NCI-H345 (cell line): Measurements from ENCODE around the gene MGRN1.

Experiments
- DNase-seq: peaks from one replicate; lab custom pipeline; 2025; lab: John Stamatoyannopoulos, UW

Gene MGRN1

DNA sequence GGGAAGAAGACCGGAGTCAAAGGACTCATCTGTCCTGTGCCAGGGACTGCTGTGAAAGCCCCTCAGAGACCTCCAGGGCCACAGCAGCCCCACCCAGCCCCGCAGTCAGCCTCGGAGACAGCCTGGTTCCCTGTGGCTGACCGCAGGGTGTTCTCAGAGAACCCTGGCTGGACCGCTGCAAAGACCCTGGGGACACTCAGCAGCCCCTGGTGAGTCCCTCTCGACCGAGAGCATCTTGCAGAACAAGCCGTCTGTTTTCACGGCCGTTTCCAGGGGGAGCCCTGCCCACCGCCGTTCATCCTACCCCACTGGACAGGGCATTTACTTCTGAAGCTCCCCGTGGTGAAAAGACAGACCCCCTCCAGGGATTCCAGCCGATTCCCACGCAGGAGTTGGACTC lies 20.2 kb upstream of the MGRN1 start:
- no peak for DNase-seq

DNA sequence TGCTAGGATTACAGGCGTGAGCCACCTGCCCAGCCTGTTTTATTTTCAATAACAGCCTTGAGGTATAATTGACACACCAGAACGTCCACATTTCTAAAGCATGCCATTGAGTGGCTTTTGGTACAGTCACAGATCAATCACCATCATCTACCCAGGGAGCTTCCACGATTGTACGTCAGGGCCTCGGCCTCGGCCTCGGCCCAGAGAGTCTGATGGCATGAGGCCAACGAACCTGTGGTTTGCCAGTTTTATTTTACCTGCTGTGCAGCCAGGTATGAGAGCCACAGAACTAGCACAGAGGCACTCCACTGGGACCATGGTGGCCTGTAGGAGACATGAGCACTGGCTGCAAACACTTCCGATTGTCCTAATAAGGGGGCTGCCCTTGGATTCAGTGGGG lies 18.3 kb upstream of the MGRN1 start:
- DNase-seq: peak; percentile 85

DNA sequence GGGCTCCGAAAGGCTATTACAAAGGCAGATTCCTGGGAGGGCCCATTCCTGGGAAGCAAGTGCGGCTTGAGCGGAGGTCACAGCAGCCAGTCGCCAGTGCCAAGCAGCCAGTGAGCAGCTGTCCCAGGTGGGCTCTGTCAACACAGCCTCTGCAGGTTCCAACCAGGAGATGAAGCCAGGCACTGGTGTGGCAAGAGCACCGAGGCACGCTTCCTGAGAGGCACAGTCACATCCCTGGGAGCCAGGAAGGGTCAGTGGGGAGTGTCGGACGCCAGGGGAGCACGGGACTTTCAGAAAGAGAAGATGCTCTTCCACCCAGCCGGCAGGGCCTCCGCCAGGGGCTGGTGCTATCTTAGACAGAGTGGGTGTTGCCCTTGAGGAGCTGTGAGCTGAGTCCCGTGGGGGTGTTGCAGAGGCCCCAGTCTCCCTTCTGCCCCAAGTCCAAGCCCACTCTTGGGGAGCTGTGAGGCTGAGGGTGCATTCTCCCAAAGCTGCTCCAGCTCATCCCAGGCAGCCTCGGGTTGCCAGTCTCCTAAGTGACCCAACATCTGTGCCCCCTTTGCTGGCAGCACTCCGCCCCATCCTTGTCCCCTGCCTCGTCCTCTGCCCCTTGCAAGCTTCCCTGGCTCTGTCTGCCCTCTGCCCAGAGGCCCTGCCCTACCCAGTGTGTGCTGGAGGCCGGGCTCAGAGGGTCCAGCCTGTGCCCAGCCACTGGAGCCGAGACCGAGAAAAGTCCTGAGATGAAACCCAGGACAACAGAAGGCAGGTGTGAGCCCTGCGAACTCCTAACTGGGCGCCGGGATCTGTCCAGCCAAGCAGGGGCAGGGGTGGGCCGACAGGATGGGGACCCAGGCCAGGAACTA lies 16.6 kb upstream of the MGRN1 start:
- no peak for DNase-seq

DNA sequence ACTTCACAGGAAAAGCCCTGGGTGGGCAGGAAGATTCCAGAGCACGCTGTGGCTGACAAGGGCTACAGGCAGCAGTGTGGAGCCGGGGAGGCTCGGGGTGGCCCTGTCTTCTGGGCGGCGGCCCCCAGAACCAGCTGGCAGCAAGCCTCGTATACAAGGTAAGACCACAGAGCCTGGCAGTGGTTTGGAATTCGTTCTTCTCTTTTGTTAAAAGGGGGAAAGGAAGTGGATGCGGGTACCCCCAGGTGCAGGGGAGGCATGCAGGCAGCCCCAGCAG lies 16.0 kb upstream of the MGRN1 start:
- DNase-seq: no peak

DNA sequence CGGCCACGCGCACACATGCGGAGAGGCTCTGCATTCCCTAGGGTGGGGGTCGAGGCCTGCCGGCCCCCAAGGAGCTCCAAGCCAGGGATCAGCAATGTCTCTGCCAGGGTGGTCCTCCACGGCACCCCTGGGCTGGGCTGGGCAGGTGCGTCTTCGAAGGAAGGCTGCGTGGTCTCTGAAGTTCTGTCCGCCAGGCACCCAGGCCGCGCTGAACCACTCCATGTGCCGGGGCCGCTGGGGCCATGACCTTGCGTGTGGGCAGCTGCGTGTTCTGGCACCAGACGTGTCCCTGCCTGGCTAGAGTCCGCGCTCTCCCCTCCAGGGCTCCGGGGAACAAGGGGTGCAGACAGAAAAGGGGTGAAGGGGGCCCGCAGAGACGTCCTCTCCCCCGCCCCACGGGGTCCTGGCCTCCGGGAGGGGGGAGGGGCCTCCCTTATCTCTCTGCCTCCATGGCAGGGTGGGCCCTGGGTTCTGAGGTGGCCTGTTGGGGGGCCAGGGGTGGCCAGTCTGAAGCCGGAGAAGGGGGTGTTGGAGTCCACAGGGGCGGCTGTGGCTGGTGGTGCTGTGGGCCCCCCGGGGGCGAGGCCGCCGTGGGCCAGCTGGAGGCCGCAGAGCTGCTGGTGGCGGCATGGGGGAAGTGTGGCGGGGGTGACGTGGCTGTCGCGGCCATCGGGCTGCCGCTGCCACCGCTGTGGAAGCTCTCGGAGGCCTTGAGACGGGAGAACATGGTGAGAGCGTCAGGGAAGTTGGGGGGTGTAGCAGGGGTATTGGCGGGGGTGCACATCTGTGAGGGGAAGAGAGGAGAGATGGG lies 15.2 kb upstream of the MGRN1 start:
- no peak for DNase-seq

DNA sequence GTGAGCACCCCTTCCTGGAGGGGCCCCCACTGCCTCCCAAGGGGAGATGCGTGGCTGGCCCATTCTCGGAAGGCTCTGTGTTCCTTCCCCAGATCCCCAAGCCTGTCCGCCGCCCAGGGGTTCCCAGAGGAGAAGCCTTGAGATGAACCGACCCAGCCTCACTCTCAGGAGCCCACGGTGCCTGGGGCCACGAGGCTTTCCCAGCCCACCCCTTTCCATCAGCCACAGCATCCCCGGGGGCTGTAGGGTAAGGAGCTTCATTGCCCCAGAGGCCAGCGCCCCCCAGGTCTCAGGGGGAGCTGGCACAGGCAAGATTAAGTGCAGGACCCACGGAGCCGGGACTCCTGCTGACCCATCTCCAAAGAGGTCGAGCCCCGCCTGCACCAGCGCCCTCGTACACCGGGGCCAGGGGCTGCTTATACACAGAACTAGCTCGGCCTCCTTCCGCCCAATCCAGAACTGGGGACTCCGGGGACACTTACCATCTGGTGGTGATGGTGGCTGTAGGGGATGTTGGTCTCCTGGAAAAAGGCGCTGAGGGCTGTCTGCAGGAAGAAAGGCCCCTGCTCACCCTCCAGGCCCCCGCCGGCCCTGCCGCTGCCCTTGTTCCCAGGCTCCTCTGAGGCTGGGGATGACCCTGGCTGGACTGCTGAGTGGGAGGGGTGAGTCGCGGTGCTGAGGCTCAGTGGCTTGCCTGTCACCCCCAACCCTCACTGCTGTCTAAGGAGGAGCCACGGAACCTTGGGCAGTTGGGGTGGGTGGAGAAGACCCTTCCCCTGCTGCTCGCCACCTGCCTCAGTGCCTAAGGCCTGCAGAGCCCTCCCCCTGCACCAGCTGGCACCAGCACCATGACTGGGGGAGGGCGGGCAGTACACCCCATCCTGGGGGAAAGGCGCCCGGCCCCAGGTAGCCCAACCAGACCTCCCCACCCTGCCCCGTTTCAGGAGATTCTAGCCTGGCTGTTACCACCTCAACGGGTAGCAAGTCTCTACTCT lies 14.3 kb upstream of the MGRN1 start:
- no peak for DNase-seq

DNA sequence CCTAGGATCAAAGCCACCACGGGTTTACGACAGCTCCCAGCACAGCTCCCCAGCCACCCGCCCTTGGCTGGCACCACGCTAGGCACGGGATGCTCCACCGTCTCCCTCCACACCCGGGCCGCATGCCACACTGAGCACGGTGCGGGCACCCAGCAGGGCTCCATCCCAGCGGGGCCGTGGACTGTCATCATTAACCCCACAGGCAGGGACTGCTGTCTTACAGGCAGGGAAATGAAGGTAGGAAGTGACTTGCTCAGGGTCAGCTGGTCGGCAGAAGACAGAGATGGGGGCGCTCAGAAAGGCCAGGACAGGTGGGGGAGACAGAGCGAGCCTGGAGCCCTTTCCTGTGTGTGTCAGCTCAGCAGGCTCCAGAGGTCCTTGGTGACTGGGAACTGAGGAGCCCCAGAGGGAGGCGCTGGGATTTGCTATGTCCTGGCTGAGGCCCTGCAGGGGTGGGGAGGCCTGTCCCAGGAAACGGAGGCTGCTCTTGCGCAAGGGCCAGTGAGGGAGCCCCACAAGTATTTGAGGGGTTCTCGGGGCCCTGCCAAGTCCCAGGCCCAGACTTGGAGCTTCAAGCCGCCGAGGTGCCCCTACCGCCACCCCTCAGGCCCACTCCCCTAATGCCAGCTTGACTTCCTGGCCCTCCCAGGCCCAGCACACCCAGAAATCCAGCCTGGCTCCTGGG lies 13.1 kb upstream of the MGRN1 start:
- no peak for DNase-seq

DNA sequence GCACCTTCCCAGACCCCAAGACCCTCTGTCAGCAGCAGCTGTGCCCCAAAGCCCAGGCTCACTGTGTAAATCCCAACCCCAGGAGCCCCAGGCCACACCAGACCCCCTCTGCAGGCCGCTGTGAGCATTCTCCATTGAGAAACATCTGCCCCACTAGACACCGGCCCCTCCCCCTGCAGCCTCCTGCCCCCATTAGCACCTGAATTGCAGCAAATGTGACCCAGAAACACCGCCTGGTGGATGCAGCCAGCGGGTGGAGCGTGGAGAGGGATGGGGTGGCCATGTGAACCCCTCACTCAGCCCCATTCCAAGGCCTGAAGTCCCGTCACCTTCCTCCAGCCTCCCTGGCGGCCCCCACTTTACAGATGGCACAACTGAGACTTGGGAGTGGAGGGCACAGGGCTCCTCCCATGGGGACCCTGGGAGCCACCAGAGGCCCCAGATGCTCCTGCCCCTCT lies 12.1 kb upstream of the MGRN1 start:
- DNase-seq: no peak

DNA sequence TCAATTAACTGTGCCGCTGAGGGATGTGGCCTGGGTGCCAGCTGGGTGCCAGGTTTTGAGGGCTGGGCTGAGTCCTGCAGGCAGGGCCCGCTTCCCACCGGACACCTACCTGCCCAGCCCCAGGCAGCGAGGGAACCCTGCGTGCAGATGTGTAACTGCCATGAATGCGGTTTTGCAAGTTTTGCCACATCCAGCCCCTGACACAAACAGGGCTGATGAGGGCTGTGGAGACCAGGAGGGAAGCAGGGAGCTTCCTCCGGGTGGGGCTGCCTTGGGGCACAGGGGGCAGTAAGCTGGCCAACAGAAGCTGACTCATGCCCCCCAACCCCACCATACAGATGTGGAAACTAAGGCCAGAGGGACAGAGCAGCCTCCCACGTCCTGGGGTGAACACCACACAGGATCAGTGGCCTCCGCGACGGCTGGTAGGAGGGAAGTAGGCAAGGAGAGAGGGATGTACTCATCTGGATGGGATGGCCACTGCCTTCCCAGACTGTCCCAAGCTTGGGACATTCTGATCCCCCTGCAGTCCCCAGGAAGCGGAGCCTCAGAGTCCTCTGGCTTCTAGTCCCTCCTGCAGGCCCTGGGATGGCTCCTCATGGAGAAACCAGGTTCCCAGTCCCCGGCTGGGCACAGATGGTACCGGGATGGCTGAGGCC lies 11.5 kb upstream of the MGRN1 start:
- DNase-seq: no peak

DNA sequence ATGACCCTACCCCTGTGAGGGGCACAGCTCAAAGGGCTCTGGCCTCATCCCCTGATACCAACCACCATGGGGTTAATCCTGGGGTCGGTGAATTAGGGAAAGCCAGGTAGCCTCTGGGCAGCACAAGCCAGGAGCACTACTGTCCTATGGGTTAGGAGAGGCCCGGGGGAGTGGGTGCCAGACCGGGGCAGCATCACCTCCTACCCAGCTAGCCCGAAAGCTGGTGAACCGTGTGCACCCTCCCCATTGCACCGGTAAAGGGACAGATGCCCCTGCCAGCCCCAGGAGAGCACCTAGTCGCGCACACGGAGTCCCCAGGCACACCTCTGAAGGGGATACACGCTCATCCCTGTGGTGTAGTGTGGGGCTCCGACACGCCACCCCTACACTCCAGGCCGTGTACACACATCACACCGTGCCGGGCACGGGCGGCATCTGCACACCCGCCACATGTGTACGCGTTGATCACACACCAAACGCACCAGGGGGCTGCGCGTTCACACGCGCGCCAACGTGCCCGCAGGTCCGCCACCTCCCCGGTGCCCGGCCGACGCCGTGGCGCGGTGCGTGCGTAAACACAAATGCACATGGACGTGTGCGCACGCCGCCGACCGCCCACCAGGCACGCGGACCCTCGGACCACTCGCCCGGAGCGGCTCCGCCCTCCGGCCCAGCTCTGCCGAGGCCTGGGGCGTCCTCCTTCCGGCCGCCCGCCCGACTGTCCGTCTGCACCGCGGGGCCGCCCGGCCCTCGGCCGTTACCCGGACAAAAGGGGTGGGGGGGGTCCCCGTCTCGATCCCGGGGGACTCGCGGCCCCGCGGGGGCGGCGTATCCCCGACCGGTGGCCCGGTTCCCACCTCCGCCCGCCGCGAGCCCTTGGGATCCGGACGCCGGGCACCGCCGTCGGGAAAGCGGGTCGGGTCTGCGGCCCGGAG lies 10.7 kb upstream of the MGRN1 start:
- DNase-seq: peak; percentile 38

DNA sequence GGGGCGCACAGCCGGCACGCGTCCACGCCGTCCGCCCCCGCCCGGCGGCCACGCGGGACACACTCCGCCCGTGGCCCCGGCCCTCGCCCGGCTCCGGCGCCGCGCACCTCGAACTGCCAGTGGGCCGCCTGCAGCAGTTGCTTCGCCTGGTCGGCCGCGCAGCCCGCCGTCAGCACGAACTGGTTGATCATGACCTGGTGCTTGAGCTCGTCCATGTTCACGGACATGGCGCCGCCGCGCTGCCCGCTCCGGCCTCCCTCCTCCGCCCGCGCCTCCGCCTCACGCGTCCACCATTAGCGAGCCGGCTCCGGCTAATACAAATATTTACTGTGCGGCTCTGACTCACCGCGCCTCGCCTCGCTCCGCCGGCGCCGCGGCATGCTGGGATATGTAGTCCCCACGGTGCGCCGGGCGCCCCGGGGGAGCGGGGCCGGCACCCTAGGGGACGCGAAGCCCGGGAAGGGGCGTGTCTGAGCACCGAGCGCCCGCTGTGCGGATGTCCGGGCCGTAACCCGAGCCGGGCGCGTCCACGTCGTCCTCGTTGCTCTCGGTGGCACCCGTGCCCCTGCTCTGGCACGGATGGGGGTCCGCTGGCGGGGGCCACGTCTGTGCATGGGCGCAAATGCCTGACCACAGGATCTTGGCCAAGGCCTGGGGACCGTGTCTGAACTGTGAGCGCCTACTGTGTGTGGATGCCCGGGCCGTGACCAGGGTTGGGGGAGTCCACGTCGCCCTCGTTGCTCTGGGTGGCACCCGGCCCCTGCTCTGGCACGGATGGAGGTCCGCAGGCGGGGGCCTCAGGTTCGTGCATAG lies 9.8 kb upstream of the MGRN1 start, which contains the start of gene UBALD1:
Gene UBALD1, minus strand, starts transcription at position 318 of the 813 bp plus-strand sequence. Its CDS starts 91 bp downstream, at position 227.
- DNase-seq: peak; percentile 94

DNA sequence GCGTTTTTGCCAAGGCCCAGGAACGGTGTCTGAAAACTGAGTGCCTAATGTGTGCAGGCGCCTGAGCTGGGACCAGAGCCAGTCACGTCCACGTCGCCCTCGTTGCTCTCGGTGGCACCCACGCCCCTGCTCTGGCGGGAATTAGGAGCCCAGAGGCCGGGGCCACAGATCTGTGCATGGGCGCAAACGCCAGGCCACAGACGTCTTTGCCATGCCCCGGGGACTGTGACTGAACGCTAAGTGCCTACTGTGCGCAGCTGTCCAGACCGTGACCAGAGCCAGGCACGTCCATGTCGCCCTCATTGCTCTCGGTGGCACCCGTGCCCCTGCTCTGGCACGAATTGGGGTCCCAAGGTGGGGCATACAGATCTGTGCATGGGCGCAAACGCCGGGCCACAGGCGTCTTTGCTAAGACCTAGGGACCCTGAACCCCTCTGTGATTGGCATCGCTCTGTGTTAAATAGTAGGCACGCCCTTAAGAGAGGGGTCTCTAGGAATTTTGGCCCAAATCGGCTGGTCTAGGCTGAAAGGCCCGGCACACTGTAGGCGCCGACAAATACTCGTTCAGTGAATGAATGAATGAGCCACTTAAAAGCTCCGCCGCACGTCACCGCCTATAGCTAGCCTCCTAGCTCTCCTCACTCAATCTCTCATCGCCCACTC lies 9.1 kb upstream of the MGRN1 start:
- DNase-seq: no peak

DNA sequence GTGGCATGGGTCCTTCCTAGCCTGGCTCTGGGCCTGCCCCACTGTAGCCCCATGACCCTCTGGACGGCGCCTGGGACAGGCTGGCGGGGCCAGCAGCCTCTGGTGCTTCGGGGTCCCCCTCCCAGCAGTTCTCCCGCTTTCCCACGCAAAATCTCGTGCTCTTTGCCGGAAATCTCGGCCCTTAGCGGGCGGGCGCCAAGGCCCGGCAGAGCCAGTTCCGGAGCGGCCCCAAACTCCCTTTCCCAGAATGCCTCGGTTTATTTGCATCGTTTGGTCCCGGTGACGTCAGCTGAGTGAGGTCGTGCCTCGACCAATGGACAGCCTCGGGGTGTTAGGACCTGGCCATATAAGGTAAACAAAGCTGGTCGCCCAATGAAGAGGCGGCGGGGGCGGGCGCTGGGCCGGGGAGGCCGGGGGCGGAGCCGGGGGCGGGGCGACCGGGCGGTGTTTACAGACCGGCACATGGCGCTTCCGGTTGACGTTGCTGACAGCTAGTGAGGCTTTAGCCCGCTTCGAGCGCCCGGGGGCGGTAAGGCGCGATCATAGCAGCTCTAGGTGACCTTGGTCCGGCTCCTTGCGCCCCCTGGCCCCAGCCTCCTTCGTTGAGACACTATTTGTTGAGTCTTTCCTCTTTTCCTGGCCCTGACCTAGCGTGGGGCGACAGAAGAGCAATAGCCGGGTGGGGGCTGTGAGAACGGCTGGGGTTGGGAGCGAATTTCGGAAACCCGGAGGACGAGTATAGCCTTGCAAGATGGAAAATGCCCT lies 8.4 kb upstream of the MGRN1 start:
- peak; percentile 100 for DNase-seq

DNA sequence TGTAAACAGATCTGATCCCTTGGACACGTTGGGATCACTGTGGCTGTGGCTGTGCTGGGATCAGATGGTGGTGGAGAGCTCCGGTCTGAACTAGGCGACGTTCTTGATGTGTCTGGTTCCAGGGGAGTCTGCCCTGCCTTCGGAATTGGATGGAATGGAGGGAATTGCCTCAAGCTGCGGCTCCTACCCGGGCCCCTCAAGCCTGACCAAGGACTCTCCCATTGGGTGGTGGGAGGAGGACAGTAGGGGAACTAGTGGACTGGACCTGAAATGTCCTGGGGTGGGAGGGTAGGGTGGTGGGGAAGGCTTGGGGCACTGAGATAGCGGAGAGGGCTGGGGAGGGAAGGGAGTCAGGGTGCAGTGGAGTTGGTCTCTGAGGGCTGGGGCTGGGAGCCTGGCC lies 6.7 kb upstream of the MGRN1 start:
- no peak for DNase-seq

DNA sequence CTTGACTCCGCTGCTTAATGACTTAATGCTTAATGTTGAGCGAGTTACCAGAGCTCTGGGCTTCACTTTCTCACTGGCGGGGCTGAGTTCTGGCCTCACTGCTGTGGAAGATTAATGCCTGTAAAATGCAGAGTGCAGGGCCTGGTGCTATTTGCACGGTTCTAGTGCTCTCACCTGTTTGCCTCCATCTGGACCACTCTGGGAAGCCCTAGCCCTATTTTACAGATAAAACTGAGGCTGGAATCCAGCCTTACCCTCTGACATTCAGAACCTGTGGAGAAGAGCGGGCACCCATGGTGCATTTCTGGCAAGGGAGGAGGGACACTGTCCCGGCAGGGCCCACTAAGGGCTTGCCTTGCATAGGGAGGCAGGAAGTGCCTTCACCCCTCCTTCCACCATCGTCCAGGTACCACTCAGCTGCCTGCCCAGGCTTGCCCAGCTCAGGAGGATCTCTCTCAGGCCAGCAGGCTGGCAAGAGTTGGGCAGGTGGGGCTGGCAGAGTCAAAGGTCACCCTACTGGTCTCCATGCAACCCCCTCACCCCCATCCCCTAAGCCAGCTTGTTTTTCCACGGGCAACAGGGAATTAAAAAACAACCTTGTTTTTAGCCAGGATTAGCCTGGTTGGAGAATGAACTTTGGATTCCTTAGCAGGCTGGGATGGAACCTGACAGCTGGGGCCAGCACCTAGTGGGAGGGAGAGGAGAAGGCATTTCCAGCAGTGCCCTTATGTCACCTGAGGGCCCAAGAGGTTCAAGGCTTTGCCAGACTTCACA lies 5.8 kb upstream of the MGRN1 start:
- DNase-seq: peak; percentile 16

DNA sequence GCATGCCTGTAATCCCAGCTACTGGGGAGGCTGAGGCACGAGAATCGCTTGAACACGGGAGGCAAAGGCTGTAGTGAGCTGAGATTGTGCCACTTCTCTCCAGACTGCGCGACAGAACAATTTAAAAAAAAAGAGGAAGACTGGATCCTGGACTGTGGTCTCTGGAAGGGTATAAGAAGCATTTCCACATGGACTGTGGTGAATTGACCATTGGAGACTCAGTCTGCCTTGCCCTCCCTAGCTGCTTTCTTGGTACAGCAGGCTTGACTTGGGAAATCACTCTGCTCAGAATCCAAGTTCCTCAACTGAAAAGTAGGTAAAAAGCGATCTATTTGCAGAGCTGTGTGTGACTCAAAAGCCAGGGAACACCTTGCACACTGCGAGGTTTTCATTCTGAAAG lies 1.0 kb upstream of the MGRN1 start:
- DNase-seq: no peak
